Stimulated activated CD8-positive, alpha-beta memory T cell treated with anti-CD3 and anti-CD28 coated beads, Interleukin-15, amount 100 ng/mL, for 4 hours (primary cell): ENCODE measurements around the gene CARNS1.
"Not testable (repeated sequence)": the region's sequence is repeated elsewhere in the genome, so short reads cannot be mapped to it uniquely, and the experiment has no call there.

ENCODE experiments used
- DNase-seq, 2 donors: peaks; one replicate each; pipeline ENCODE4 v3.0.0-alpha.2; 2020; ENCODE audit warnings: low read depth in 2 of 2

Gene CARNS1

GRCh38 chr11:67465530-67465929 is 50.1 kb downstream of the CARNS1 start:
- not testable (repeated sequence) for DNase-seq

GRCh38 chr11:67466367-67466766 is 50.9 kb downstream of the CARNS1 start:
- no peak for DNase-seq

GRCh38 chr11:67466962-67467771 is 51.7 kb downstream of the CARNS1 start:
- DNase-seq = no peak

- no peak for DNase-seq
Observed at GRCh38 chr11:67468056-67468455, 52.6 kb downstream of the CARNS1 start.

GRCh38 chr11:67468456-67468758 is 52.9 kb downstream of the CARNS1 start:
- no peak for DNase-seq

- peak; percentile 80 to 84 for DNase-seq
Observed at GRCh38 chr11:67468759-67469507, 53.5 kb downstream of the CARNS1 start, which contains the start of gene TMEM134. TMEM134 (minus strand) TSS chr11:67469251; CDS start chr11:67469192, 59 bp downstream.

- DNase-seq = no peak
Observed at GRCh38 chr11:67469508-67469811, 54.0 kb downstream of the CARNS1 start.

- no peak for DNase-seq
Observed at GRCh38 chr11:67470337-67471002, 55.0 kb downstream of the CARNS1 start.

- DNase-seq = no peak
Observed at GRCh38 chr11:67472882-67473281, 57.4 kb downstream of the CARNS1 start.
